ENCODE measurements around the gene NRROS.

NRROS gene

GRCh38 chr3:196670339-196670738, 30.8 kb downstream of the NRROS start:
- Histone ChIP-seq H3K27me3 (ENCODE audit: insufficient read depth, poor library complexity, severe bottlenecking) (no peaks in the 10 kb centered on the region), H3K27ac (replicated peaks) (no peak overlapping the region), H3K4me3 (replicated peaks; ENCODE audit: insufficient read depth, low read length) (no peak overlapping the region)
- no peak for DNase-seq (ENCODE audit: low read depth in 1 of 2, low spot score in 1 of 2)
- no peak for TF ChIP-seq SPI1 (IDR thresholded peaks at IDR 0.05; ENCODE audit: borderline replicate concordance, low read depth)
- TF ChIP-seq POLR2AphosphoS5 (IDR thresholded peaks at IDR 0.05; ENCODE audit: low read depth): no peak
- no peak for TF ChIP-seq GABPA (IDR thresholded peaks at IDR 0.05; ENCODE audit: low read depth)
- no peak for TF ChIP-seq CTCF (IDR thresholded peaks at IDR 0.05; ENCODE audit: insufficient read depth, low read length)
- TF ChIP-seq REST (IDR thresholded peaks at IDR 0.05; ENCODE audit: insufficient replicate concordance, low read depth): no peak

- Histone ChIP-seq H3K27me3 (ENCODE audit: insufficient read depth, poor library complexity, severe bottlenecking) (no peaks in the 10 kb centered on the region), H3K27ac (replicated peaks) (no peak overlapping the region), H3K4me3 (replicated peaks; ENCODE audit: insufficient read depth, low read length) (no peak overlapping the region)
- TF ChIP-seq REST (IDR thresholded peaks at IDR 0.05; ENCODE audit: insufficient replicate concordance, low read depth): no peak
- no peak for TF ChIP-seq CTCF (IDR thresholded peaks at IDR 0.05; ENCODE audit: insufficient read depth, low read length)
- no peak for TF ChIP-seq GABPA (IDR thresholded peaks at IDR 0.05; ENCODE audit: low read depth)
- no peak for TF ChIP-seq SPI1 (IDR thresholded peaks at IDR 0.05; ENCODE audit: borderline replicate concordance, low read depth)
- no peak for TF ChIP-seq POLR2AphosphoS5 (IDR thresholded peaks at IDR 0.05; ENCODE audit: low read depth)
- DNase-seq (ENCODE audit: low read depth in 1 of 2, low spot score in 1 of 2): no peak
Measured at GRCh38 chr3:196673632-196674031, 34.1 kb downstream of the NRROS start.

GRCh38 chr3:196677353-196677752, 37.9 kb downstream of the NRROS start:
- TF ChIP-seq POLR2AphosphoS5 (IDR thresholded peaks at IDR 0.05; ENCODE audit: low read depth): no peak
- no peak for TF ChIP-seq GABPA (IDR thresholded peaks at IDR 0.05; ENCODE audit: low read depth)
- TF ChIP-seq SPI1 (IDR thresholded peaks at IDR 0.05; ENCODE audit: borderline replicate concordance, low read depth): no peak
- TF ChIP-seq REST (IDR thresholded peaks at IDR 0.05; ENCODE audit: insufficient replicate concordance, low read depth): no peak
- no peak for TF ChIP-seq CTCF (IDR thresholded peaks at IDR 0.05; ENCODE audit: insufficient read depth, low read length)
- H3K27ac ChIP-seq (replicated peaks): no peak overlapping the region
- H3K27me3 ChIP-seq (ENCODE audit: insufficient read depth, poor library complexity, severe bottlenecking): no peaks in the 10 kb centered on the region
- H3K4me3 ChIP-seq (replicated peaks; ENCODE audit: insufficient read depth, low read length): no peak overlapping the region
- DNase-seq (ENCODE audit: low read depth in 1 of 2, low spot score in 1 of 2): no peak

Measured in HL-60 (cell line).